ENCODE results near the gene PHACTR1. TPM values are rescaled to one million over a fixed set of nuclear protein-coding genes. Genes with fewer than 3 reads are reported as not detected.
"Not testable (repeated sequence)": the region's sequence is repeated elsewhere in the genome, so short reads cannot be mapped to it uniquely, and the experiment has no call there.

The PHACTR1 gene
- total and polyA plus RNA-seq, 4 donors, result 0.31 to 1.5 (median 0.79) TPM

GRCh38 chr6:12944001-12944400 is 227.4 kb downstream of the PHACTR1 start:
- H3K27me3 ChIP-seq (ENCODE audit: control insufficient read depth in 4 of 4, insufficient read depth in 4 of 4, low read length in 3 of 4), result no peaks in the 10 kb centered on the region
- no peak overlapping the region for H3K9ac ChIP-seq (ENCODE audit: low read depth in 1 of 2, low read length in 2 of 2)
- H3K4me1 ChIP-seq (ENCODE audit: control insufficient read depth in 4 of 4, insufficient read depth in 4 of 4, low read length in 3 of 4), result no peaks in the 10 kb centered on the region
- no peaks in the 10 kb centered on the region for H3K36me3 ChIP-seq (ENCODE audit: control insufficient read depth in 4 of 4, insufficient read depth in 3 of 4, low read depth in 1 of 4, low read length in 3 of 4)
- H3K4me3 ChIP-seq (ENCODE audit: low read depth in 1 of 3, low read length in 3 of 3), result no peak overlapping the region
- TF ChIP-seq JUND (IDR thresholded peaks at IDR 0.05) (no peak), HNF4G (IDR thresholded peaks at IDR 0.05) (no peak), FOXA1 (IDR thresholded peaks at IDR 0.05) (no peak), SP1 (IDR thresholded peaks at IDR 0.05) (no peak), YY1 (IDR thresholded peaks at IDR 0.05) (no peak), HNF4A (conservative IDR thresholded peaks at IDR 0.05) (no peak), RAD21 (IDR thresholded peaks at IDR 0.05) (no peak), REST (IDR thresholded peaks at IDR 0.05) (no peak), RXRA (IDR thresholded peaks at IDR 0.05) (no peak), CTCF (IDR thresholded peaks at IDR 0.05; ENCODE audit: low read depth, low read length, missing input control) (no peak)
- TF ChIP-seq, protein P1, sequence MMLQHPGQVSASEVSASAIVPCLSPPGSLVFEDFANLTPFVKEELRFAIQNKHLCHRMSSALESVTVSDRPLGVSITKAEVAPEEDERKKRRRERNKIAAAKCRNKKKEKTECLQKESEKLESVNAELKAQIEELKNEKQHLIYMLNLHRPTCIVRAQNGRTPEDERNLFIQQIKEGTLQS (IDR thresholded peaks at IDR 0.05), result no peak
- TF ChIP-seq, protein P2, sequence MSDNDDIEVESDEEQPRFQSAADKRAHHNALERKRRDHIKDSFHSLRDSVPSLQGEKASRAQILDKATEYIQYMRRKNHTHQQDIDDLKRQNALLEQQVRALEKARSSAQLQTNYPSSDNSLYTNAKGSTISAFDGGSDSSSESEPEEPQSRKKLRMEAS (IDR thresholded peaks at IDR 0.05), result no peak
- WGBS, result 73% methylated on average over 2 of the region's 2 CpGs
- DNase-seq (ENCODE audit: low spot score), result no peak
- no peaks in the 10 kb centered on the region for H3K9me3 ChIP-seq (ENCODE audit: control insufficient read depth in 4 of 4, low read length in 3 of 4)
- H3K27ac ChIP-seq (ENCODE audit: low read depth in 1 of 2, low read length in 2 of 2), result no peak overlapping the region

GRCh38 chr6:12944528-12944927 is 228.0 kb downstream of the PHACTR1 start:
- WGBS, result 94% methylated on average over 16 of the region's 16 CpGs
- H3K36me3 ChIP-seq (ENCODE audit: control insufficient read depth in 4 of 4, insufficient read depth in 3 of 4, low read depth in 1 of 4, low read length in 3 of 4); H3K27me3 ChIP-seq (ENCODE audit: control insufficient read depth in 4 of 4, insufficient read depth in 4 of 4, low read length in 3 of 4); H3K4me3 ChIP-seq (ENCODE audit: low read depth in 1 of 3, low read length in 3 of 3); H3K4me1 ChIP-seq (ENCODE audit: control insufficient read depth in 4 of 4, insufficient read depth in 4 of 4, low read length in 3 of 4); DNase-seq (ENCODE audit: low spot score); H3K9ac ChIP-seq (ENCODE audit: low read depth in 1 of 2, low read length in 2 of 2); H3K27ac ChIP-seq (ENCODE audit: low read depth in 1 of 2, low read length in 2 of 2); H3K9me3 ChIP-seq (ENCODE audit: control insufficient read depth in 4 of 4, low read length in 3 of 4): not testable (repeated sequence)

DNA sequence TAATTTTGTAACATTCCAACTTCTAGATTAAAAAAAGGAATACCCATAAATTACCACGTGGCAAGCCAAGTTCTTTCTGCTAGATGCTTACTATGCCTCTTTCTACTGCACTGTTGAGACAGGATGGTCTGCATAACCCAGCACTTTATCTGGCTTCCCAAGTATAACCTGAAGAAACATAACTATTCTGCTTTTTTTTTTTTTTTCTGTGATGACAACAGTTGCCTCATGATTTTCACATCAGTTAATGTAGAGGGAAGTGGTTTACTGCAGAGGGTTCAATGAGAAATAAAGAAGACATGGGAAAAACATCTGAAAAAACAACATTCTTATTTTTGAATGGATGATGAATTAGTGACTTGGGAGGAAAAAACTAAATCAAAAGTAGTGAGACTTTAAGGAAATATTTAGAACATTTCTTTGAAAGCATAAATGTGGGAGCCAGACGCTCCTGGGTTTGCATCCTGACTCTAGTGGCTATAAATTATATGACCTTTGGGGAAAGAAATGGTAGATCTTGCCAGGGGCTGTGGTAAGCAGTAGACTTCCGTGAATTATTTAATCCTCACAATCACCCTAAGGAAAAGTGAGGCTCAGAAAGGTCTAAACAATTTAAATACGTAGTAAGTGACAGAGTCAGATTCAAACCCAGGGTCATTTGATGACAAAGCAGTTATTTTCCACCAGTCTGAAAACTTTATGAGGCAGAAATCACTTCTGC is 230.7 kb downstream of the PHACTR1 start:
- no peak for TF ChIP-seq EGR1 (IDR thresholded peaks at IDR 0.05; ENCODE audit: low read depth in 2 of 2)
- TF ChIP-seq RXRA (IDR thresholded peaks at IDR 0.05), result no peak
- no peak for TF ChIP-seq HNF4G (IDR thresholded peaks at IDR 0.05)
- no peak for TF ChIP-seq GABPA (IDR thresholded peaks at IDR 0.05 in 1 of 2, conservative IDR thresholded peaks at IDR 0.05 in 1 of 2)
- no peak for TF ChIP-seq RAD21 (IDR thresholded peaks at IDR 0.05)
- TF ChIP-seq TAF1 (conservative IDR thresholded peaks at IDR 0.05), result no peak
- no peak for TF ChIP-seq SP1 (IDR thresholded peaks at IDR 0.05)
- TF ChIP-seq, protein P1 (IDR thresholded peaks at IDR 0.05), result no peak
- TF ChIP-seq, protein P3, sequence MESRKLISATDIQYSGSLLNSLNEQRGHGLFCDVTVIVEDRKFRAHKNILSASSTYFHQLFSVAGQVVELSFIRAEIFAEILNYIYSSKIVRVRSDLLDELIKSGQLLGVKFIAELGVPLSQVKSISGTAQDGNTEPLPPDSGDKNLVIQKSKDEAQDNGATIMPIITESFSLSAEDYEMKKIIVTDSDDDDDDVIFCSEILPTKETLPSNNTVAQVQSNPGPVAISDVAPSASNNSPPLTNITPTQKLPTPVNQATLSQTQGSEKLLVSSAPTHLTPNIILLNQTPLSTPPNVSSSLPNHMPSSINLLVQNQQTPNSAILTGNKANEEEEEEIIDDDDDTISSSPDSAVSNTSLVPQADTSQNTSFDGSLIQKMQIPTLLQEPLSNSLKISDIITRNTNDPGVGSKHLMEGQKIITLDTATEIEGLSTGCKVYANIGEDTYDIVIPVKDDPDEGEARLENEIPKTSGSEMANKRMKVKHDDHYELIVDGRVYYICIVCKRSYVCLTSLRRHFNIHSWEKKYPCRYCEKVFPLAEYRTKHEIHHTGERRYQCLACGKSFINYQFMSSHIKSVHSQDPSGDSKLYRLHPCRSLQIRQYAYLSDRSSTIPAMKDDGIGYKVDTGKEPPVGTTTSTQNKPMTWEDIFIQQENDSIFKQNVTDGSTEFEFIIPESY (IDR thresholded peaks at IDR 0.05), result no peak
- TF ChIP-seq FOXA1 (IDR thresholded peaks at IDR 0.05), result no peak
- TF ChIP-seq YY1 (IDR thresholded peaks at IDR 0.05), result no peak
- H3K27ac ChIP-seq (ENCODE audit: low read depth in 1 of 2, low read length in 2 of 2), result no peak overlapping the region
- no peak for DNase-seq (ENCODE audit: low spot score)
- no peak overlapping the region for H3K9ac ChIP-seq (ENCODE audit: low read depth in 1 of 2, low read length in 2 of 2)
- H3K4me1 ChIP-seq (ENCODE audit: control insufficient read depth in 4 of 4, insufficient read depth in 4 of 4, low read length in 3 of 4), result no peaks in the 10 kb centered on the region
- no peak overlapping the region for H3K4me3 ChIP-seq (ENCODE audit: low read depth in 1 of 3, low read length in 3 of 3)
- peaks cover 0 to 3% (median 0%) of the 10 kb centered on the region in 4 donors for H3K9me3 ChIP-seq (ENCODE audit: control insufficient read depth in 4 of 4, low read length in 3 of 4)
- no peaks in the 10 kb centered on the region for H3K36me3 ChIP-seq (ENCODE audit: control insufficient read depth in 4 of 4, insufficient read depth in 3 of 4, low read depth in 1 of 4, low read length in 3 of 4)
- WGBS, result 65% methylated on average over 4 of the region's 4 CpGs
- H3K27me3 ChIP-seq (ENCODE audit: control insufficient read depth in 4 of 4, insufficient read depth in 4 of 4, low read length in 3 of 4), result no peaks in the 10 kb centered on the region

Measured in liver (tissue), 9 donors.